Transverse colon (tissue), 4 donors: Measurements from ENCODE around the gene TBC1D9B. TPM values are rescaled to one million over a fixed set of nuclear protein-coding genes. Genes with fewer than 3 reads are reported as not detected.

Experiments used
- DNase-seq: peaks from one replicate; pipeline ENCODE4 v3.0.0-alpha.2; 2019
- H3K27ac ChIP-seq, 4 donors: fragments of 200-600 bp; sonication (generic); 2 replicates each; pipeline ENCODE4 v1.5.1; 2016 to 2018; ENCODE audit warnings: inconsistent platforms in 4 of 4
- H3K27me3 ChIP-seq: fragments of 200-600 bp; sonication (generic); 2 replicates; pipeline ENCODE4 v1.5.1; 2017; ENCODE audit warnings: inconsistent platforms
- H3K36me3 ChIP-seq, 4 donors: fragments of 200-600 bp; sonication (generic); 2 replicates each; pipeline ENCODE4 v1.5.1; 2017 to 2019; ENCODE audit warnings: inconsistent platforms in 4 of 4
- H3K4me1 ChIP-seq, 4 donors: fragments of 200-600 bp; sonication (generic); 2 replicates each; pipeline ENCODE4 v1.5.1; 2017 to 2020; ENCODE audit warnings: inconsistent platforms in 4 of 4
- H3K4me3 ChIP-seq, 4 donors: fragments of 200-600 bp; sonication (generic); 1 replicate in 1 of 4; 2 replicates in 3 of 4; pipeline versions ENCODE4 v1.5.1 to v1.6.1; 2017 to 2019; ENCODE audit warnings: inconsistent platforms in 4 of 4
- H3K9me3 ChIP-seq, 2 donors: fragments of 200-600 bp; sonication (generic); 2 replicates each; pipeline ENCODE4 v1.5.1; 2017 to 2019; ENCODE audit warnings: inconsistent platforms in 2 of 2
- CTCF ChIP-seq, 5 experiments: fragments of 200-600 bp in 3 of 5; fragments of 450-650 bp in 2 of 5; sonication (generic) in 3 of 5; IDR thresholded peaks; 1 replicate in 2 of 5; 2 replicates in 3 of 5; pipeline ENCODE4 v1.5.1; 2016 to 2017; ENCODE audit warnings: antibody characterized with exemption in 5 of 5, inconsistent platforms in 3 of 5, mild to moderate bottlenecking in 2 of 5, moderate library complexity in 1 of 5
- EP300 ChIP-seq: sonication (generic); formaldehyde crosslinking; IDR thresholded peaks from one replicate; pipeline ENCODE4 v1.6.1; 2017; ENCODE audit warnings: antibody characterized with exemption, low read depth
- POLR2A ChIP-seq: fragments of 450-650 bp; IDR thresholded peaks from one replicate; pipeline ENCODE4 v1.6.1; 2016; ENCODE audit warnings: antibody characterized with exemption, mild to moderate bottlenecking, moderate library complexity
- POLR2AphosphoS5 ChIP-seq, 3 donors: sonication (generic); formaldehyde crosslinking; IDR thresholded peaks; one replicate each; pipeline ENCODE4 v1.6.1; 2016; ENCODE audit warnings: antibody characterized with exemption in 3 of 3
- WGBS, 2 donors: methylation state at CpG; one replicate each; pipeline ENCODE4 v1.1.5; 2018; ENCODE audit warnings: low coverage in 1 of 2; 5-methylcytosine and 5-hydroxymethylcytosine counted together
- in situ Hi-C, 4 donors: fragments of 200-750 bp; cut with MboI; loops; one replicate each; pipeline versions ENCODE4 v1.15.0 to v1.15.1; 2017; ENCODE audit warnings: low sequenced_read_pairs in 3 of 4, low pct_ligation_motif_present in 1 of 4, low pct_unique_long_range_greater_than_20kb in 1 of 4
- intact Hi-C: fragments of 100-400 bp; cut with DNase I; formaldehyde crosslinking; loops from one replicate; pipeline ENCODE4 v1.15.1; 2023; ENCODE audit warnings: low total_unique reads
- total RNA-seq, 4 donors: library from RNA; depleted of rRNA; stranded (reverse); fragments of >200 nt; gene quantifications; one replicate each; pipeline ENCODE4 v1.1.0, GENCODE V29; 2016

TBC1D9B gene
- total RNA-seq, 4 donors from 2014 or later = 90.5 to 178 (median 127) TPM

DNA sequence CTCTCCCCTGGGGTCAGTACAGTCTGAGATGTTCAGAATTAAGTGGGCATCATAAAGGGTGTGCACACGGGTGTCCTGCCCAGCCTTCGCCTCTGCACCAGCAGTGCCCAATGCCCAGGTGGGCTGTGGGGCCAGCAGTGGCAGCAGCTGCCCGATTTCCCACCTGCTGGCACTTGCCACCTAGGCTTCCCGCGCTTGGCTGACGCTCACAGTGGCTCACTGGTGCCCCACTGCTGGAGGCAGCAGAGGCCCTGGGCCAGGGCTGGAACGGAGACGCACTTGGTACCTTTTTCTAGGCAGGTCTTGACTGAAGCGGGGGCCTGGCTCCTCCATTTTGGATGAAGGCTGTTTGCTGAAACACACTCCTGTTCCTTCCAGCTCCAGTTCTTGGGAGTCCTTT, 66.1 kb downstream of the TBC1D9B start:
- 79 to 91% methylated on average over 2 to 9 of the region's 9 CpGs for WGBS, 2 donors
- Histone ChIP-seq H3K4me3 (no peak overlapping the region), H3K27me3 (no peaks in the 10 kb centered on the region), H3K4me1 (peaks cover 0 to 3% (median under 1%) of the 10 kb centered on the region in 4 donors), H3K9me3 (peaks cover 0 to 8% of the 10 kb centered on the region in 2 donors), H3K27ac (no peak overlapping the region), H3K36me3 (peaks cover 0 to 35% (median 13%) of the 10 kb centered on the region in 4 donors)
- in situ Hi-C loops (no loop called here), intact Hi-C loops (loop anchor here (5.0 kb wide), 1 partner anchor 1364 kb away; no protein-coding TSS in a partner anchor)
- DNase-seq = no peak
- TF ChIP-seq POLR2A (no peak), EP300 (no peak), CTCF (IDR thresholded peaks at IDR 0.05) (no peak), POLR2AphosphoS5 (IDR thresholded peaks at IDR 0.05) (no peak)

GRCh38 chr5:179840766-179841165, 66.9 kb downstream of the TBC1D9B start:
- Histone ChIP-seq H3K27ac (no peak overlapping the region), H3K27me3 (no peaks in the 10 kb centered on the region), H3K9me3 (peaks cover 0 to 8% of the 10 kb centered on the region in 2 donors), H3K4me3 (no peak overlapping the region), H3K36me3 (peaks cover 0 to 37% (median 13%) of the 10 kb centered on the region in 4 donors), H3K4me1 (peaks cover 0 to 8% (median 3%) of the 10 kb centered on the region in 4 donors)
- TF ChIP-seq EP300 = no peak
- no peak for TF ChIP-seq POLR2A
- TF ChIP-seq CTCF (IDR thresholded peaks at IDR 0.05) = no peak
- no peak for TF ChIP-seq POLR2AphosphoS5 (IDR thresholded peaks at IDR 0.05)
- WGBS, 2 donors = 84% methylated on average over 17 of the region's 17 CpGs; no CpG with 5 or more reads in 1 of the 2 donors
- intact Hi-C loops (loop anchor here (5.0 kb wide), 1 partner anchor 1363 kb away; no protein-coding TSS in a partner anchor), in situ Hi-C loops (no loop called here)
- DNase-seq = no peak

DNA sequence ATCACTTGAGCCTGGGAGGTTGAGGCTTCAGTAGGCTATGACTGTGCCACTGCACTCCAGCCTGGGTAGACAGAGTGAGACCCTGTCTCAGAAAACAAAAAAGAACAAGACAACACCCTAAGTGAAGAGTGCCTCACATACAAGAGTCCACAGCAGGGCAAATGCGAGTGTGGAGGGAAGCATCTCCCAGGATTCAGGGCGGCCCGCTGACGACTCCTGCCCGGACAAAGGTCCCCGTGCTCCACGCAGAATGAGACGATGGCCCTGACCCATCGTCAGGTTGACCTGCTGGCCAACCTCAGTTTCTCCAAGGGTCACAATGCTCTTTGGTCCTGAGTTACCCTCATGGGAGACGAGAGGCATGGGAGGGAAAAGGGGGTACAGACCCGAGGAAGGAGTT, 67.4 kb downstream of the TBC1D9B start:
- Histone ChIP-seq H3K27ac (no peak overlapping the region), H3K27me3 (no peaks in the 10 kb centered on the region), H3K36me3 (peaks cover 0 to 35% (median 13%) of the 10 kb centered on the region in 4 donors), H3K9me3 (peaks cover 0 to 8% of the 10 kb centered on the region in 2 donors), H3K4me3 (no peak overlapping the region), H3K4me1 (peaks cover 0 to 8% (median 3%) of the 10 kb centered on the region in 4 donors)
- in situ Hi-C loops = no loop called here
- intact Hi-C loops = loop anchor here (5.0 kb wide), 1 partner anchor 1363 kb away; no protein-coding TSS in a partner anchor
- no peak for DNase-seq
- 89% methylated on average over 11 of the region's 11 CpGs; no CpG with 5 or more reads in 1 of the 2 donors for WGBS, 2 donors
- TF ChIP-seq POLR2AphosphoS5 (IDR thresholded peaks at IDR 0.05) (no peak), CTCF (IDR thresholded peaks at IDR 0.05) (no peak), POLR2A (no peak), EP300 (no peak)

GRCh38 chr5:179839328-179840256, 68.1 kb downstream of the TBC1D9B start:
- DNase-seq = no peak
- no peak for TF ChIP-seq EP300
- no peak for TF ChIP-seq POLR2A
- no peak for TF ChIP-seq POLR2AphosphoS5 (IDR thresholded peaks at IDR 0.05)
- TF ChIP-seq CTCF (IDR thresholded peaks at IDR 0.05) = no peak
- intact Hi-C loops (loop anchor here (5.0 kb wide), 1 partner anchor 1362 kb away; no protein-coding TSS in a partner anchor), in situ Hi-C loops (no loop called here)
- 75 to 81% methylated on average over 4 to 16 of the region's 16 CpGs for WGBS, 2 donors
- Histone ChIP-seq H3K36me3 (peaks cover 0 to 27% (median 13%) of the 10 kb centered on the region in 4 donors), H3K27ac (no peak overlapping the region), H3K4me3 (no peak overlapping the region), H3K4me1 (peaks cover 0 to 8% (median 3%) of the 10 kb centered on the region in 4 donors), H3K9me3 (peaks cover 0 to under 1% of the 10 kb centered on the region in 2 donors), H3K27me3 (no peaks in the 10 kb centered on the region)
